ENCODE measurements around the gene ATP7A. TPM values are rescaled to one million over a fixed set of nuclear protein-coding genes. Genes with fewer than 3 reads are reported as not detected.
"Not testable (repeated sequence)": the region's sequence is repeated elsewhere in the genome, so short reads cannot be mapped to it uniquely, and the experiment has no call there.

ATP7A gene
- polyA plus RNA-seq, 10 donors = 7.5 to 10.0 (median 8.7) TPM

- no peak for DNase-seq
These were observed 124.6 kb downstream of the ATP7A start for GRCh38 chrX:78035061-78035460.

GRCh38 chrX:78037881-78038280, 127.4 kb downstream of the ATP7A start:
- DNase-seq = no peak

- DNase-seq = no peak
These were observed 132.1 kb downstream of the ATP7A start for GRCh38 chrX:78042601-78043000.

- no peak for DNase-seq
These were observed 135.9 kb downstream of the ATP7A start for GRCh38 chrX:78046362-78046761.

GRCh38 chrX:78048052-78048451, 137.6 kb downstream of the ATP7A start:
- DNase-seq = no peak

GRCh38 chrX:78063687-78064086, 153.2 kb downstream of the ATP7A start:
- DNase-seq = no peak

GRCh38 chrX:78064152-78064551, 153.7 kb downstream of the ATP7A start:
- DNase-seq = no peak

GRCh38 chrX:78064698-78065601, 154.5 kb downstream of the ATP7A start:
- peak in 1 of 3 donors; percentile 39 for DNase-seq

GRCh38 chrX:78066110-78066509, 155.6 kb downstream of the ATP7A start:
- DNase-seq = no peak

GRCh38 chrX:78071331-78071730, 160.8 kb downstream of the ATP7A start:
- DNase-seq = no peak

- not testable (repeated sequence) for DNase-seq
These were observed 162.9 kb downstream of the ATP7A start for GRCh38 chrX:78073147-78074077.

- no peak for DNase-seq
These were observed 163.6 kb downstream of the ATP7A start for GRCh38 chrX:78074088-78074487.

- DNase-seq = no peak
These were observed 165.4 kb downstream of the ATP7A start for GRCh38 chrX:78075787-78076389.

- DNase-seq = not testable (repeated sequence)
These were observed 170.9 kb downstream of the ATP7A start for GRCh38 chrX:78081413-78081812.

- peak in 1 of 3 donors; percentile 4 for DNase-seq
These were observed 181.8 kb downstream of the ATP7A start for GRCh38 chrX:78092296-78092695.

- DNase-seq = no peak
These were observed 187.6 kb downstream of the ATP7A start for GRCh38 chrX:78098108-78098507.

Other genes with a start within 250 kb of the ATP7A start
- gene ATRX, start 124.5 kb upstream of the ATP7A start, polyA plus RNA-seq (ENCODE audit: insufficient read length in 10 of 10) = 10 to 100 TPM; 43.1 to 68.3 (median 54.7) TPM
- gene MAGT1, start 15.3 kb upstream of the ATP7A start, polyA plus RNA-seq (ENCODE audit: insufficient read length in 10 of 10) = 10 to 100 TPM; 37.2 to 49.6 (median 45.0) TPM
- 100 to 1,000 TPM; 231 to 299 (median 268) TPM for gene COX7B, start 11.2 kb upstream of the ATP7A start, polyA plus RNA-seq (ENCODE audit: insufficient read length in 10 of 10)
- under 1 TPM in 1 of 10 donors, not detected in 9; 0.41 TPM for gene PGAM4, start 58.9 kb downstream of the ATP7A start, polyA plus RNA-seq (ENCODE audit: insufficient read length in 10 of 10)
- gene PGK1, start 193.6 kb downstream of the ATP7A start, polyA plus RNA-seq (ENCODE audit: insufficient read length in 10 of 10) = 100 to 1,000 TPM; 212 to 326 (median 281) TPM
- gene TAF9B, start 229.0 kb downstream of the ATP7A start, polyA plus RNA-seq (ENCODE audit: insufficient read length in 10 of 10) = 10 to 100 TPM; 27.1 to 37.0 (median 31.6) TPM